ENCODE data around the gene BICDL1.

DNA sequence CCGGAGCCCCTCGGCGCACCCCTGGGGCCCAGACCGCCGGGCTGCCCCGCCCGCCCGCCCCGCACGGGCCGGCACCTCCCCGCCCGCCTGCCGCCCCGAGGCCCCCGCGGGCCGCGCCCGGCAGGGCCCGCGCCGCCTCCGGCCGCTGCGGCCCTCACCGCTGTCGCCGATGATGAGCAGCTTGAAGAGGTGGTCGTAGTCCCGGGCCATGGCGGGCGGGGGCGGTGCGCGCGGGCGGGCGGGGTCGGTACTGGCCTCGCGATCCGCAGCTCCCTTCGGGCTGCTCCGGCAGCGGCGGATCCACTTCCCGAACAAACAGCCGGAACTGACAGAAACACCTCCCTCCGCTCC, 127.4 kb downstream of the BICDL1 start, which contains the start of gene RAB35:
- TF ChIP-seq MAFK (IDR thresholded peaks at IDR 0.05; ENCODE audit: low read depth, low read length) (no peak), CTCF (conservative IDR thresholded peaks at IDR 0.05; ENCODE audit: low read depth, low read length) (no peak), MXI1 (IDR thresholded peaks at IDR 0.05; ENCODE audit: borderline replicate concordance, low read depth, low read length) (no peak), RFX5 (IDR thresholded peaks at IDR 0.05; ENCODE audit: low read depth, low read length) (no peak), USF2 (IDR thresholded peaks at IDR 0.05; ENCODE audit: low read depth, low read length) (no peak), RCOR1 (IDR thresholded peaks at IDR 0.05; ENCODE audit: insufficient replicate concordance, low read length) (no peak), POLR2A (IDR thresholded peaks at IDR 0.05; ENCODE audit: low read depth, low read length) (peak; percentile 73)

Data from IMR-90 (cell line).